OCI-LY1 (cell line): ENCODE results near the gene SPINK2.

Experiments used
- H2AFZ ChIP-seq: fragments of 200-600 bp; sonication (generic), shearing (Covaris generic); 2 replicates; pipeline ENCODE4 v1.6.0; 2014; ENCODE audit warnings: antibody characterized with exemption, mild to moderate bottlenecking, low read length
- H3F3A ChIP-seq: fragments of 200-600 bp; sonication (generic), shearing (Covaris generic); 2 replicates; pipeline ENCODE4 v1.6.0; 2014; ENCODE audit warnings: mild to moderate bottlenecking, antibody characterized with exemption, low read length, moderate library complexity; ENCODE audit not compliant: insufficient read depth
- H3K27ac ChIP-seq: fragments of 200-600 bp; sonication (generic); 2 replicates; pipeline ENCODE4 v1.5.1; 2014; ENCODE audit warnings: low read length, mixed run types, mild to moderate bottlenecking, low read depth; ENCODE audit not compliant: poor library complexity, severe bottlenecking
- H3K27me3 ChIP-seq: fragments of 200-600 bp; sonication (generic); 2 replicates; pipeline ENCODE4 v1.6.0; 2014; ENCODE audit warnings: antibody characterized with exemption, mild to moderate bottlenecking, low read length, moderate library complexity; ENCODE audit not compliant: insufficient read depth
- H3K36me3 ChIP-seq: fragments of 200-600 bp; sonication (generic); 2 replicates; pipeline ENCODE4 v1.6.1; 2014; ENCODE audit warnings: mild to moderate bottlenecking, antibody characterized with exemption, low read length, moderate library complexity, mixed read lengths; ENCODE audit not compliant: insufficient read depth
- H3K4me1 ChIP-seq: fragments of 200-600 bp; sonication (generic); 2 replicates; pipeline ENCODE4 v1.5.1; 2014; ENCODE audit warnings: mild to moderate bottlenecking, low read length, moderate library complexity; ENCODE audit not compliant: insufficient read depth, severe bottlenecking
- H3K4me2 ChIP-seq: fragments of 200-600 bp; sonication (generic), shearing (Covaris generic); 2 replicates; pipeline ENCODE4 v1.6.1; 2014; ENCODE audit warnings: low read length
- H3K4me3 ChIP-seq: fragments of 200-600 bp; sonication (generic); 2 replicates; pipeline ENCODE4 v1.5.1; 2014; ENCODE audit warnings: low read length, low read depth, mild to moderate bottlenecking, mixed read lengths; ENCODE audit not compliant: poor library complexity, severe bottlenecking
- H3K79me2 ChIP-seq: fragments of 200-600 bp; shearing (Covaris generic); 2 replicates; pipeline ENCODE4 v1.6.1; 2016; ENCODE audit warnings: mixed run types, low read length, mixed read lengths; ENCODE audit not compliant: insufficient read depth
- H3K9ac ChIP-seq: fragments of 200-600 bp; sonication (generic), shearing (Covaris generic); 2 replicates; pipeline ENCODE4 v1.6.1; 2014; ENCODE audit warnings: mild to moderate bottlenecking, low read length, mixed read lengths
- H3K9me2 ChIP-seq: fragments of 200-600 bp; sonication (generic), shearing (Covaris generic); 2 replicates; pipeline ENCODE4 v1.6.1; 2014; ENCODE audit warnings: low read depth, mild to moderate bottlenecking, low read length, mixed read lengths
- H3K9me3 ChIP-seq: fragments of 200-600 bp; shearing (Covaris generic); 2 replicates; pipeline ENCODE4 v1.6.1; 2014; ENCODE audit warnings: low read length, mixed read lengths
- H4K20me1 ChIP-seq: fragments of 200-600 bp; sonication (generic), shearing (Covaris generic); 2 replicates; pipeline ENCODE4 v1.6.0; 2016; ENCODE audit warnings: mild to moderate bottlenecking, low read length; ENCODE audit not compliant: insufficient read depth
- CTCF ChIP-seq: fragments of 200-600 bp; sonication (generic), shearing (Covaris generic); IDR thresholded peaks from 2 replicates; pipeline ENCODE4 v1.5.1; 2017; ENCODE audit warnings: mild to moderate bottlenecking, antibody characterized with exemption, low read length, moderate library complexity, mixed read lengths
- EZH2 ChIP-seq: fragments of 200-600 bp; sonication (generic), shearing (Covaris generic); IDR thresholded peaks from 2 replicates; pipeline ENCODE4 v1.8.0; 2017; ENCODE audit warnings: borderline replicate concordance, mixed run types, mild to moderate bottlenecking, antibody characterized with exemption, low read length, moderate library complexity, mixed read lengths

The SPINK2 gene

GRCh38 chr4:56817840-56818491 lies 3.5 kb downstream of the SPINK2 start:
- Histone ChIP-seq H3K4me2 (no peak overlapping the region), H3K9me2 (no peaks in the 10 kb centered on the region), H4K20me1 (no peaks in the 10 kb centered on the region), H3K9ac (no peak overlapping the region), H3K9me3 (no peaks in the 10 kb centered on the region), H3F3A (no peaks in the 10 kb centered on the region), H3K27ac (no peak overlapping the region), H3K4me3 (no peak overlapping the region), H3K4me1 (peaks cover 10% of the 10 kb centered on the region), H3K36me3 (no peaks in the 10 kb centered on the region), H3K79me2 (no peaks in the 10 kb centered on the region), H2AFZ (no peak overlapping the region), H3K27me3 (no peaks in the 10 kb centered on the region; the same call in 1 of the 2 replicates)
- TF ChIP-seq EZH2 (no peak), CTCF (no peak)

DNA sequence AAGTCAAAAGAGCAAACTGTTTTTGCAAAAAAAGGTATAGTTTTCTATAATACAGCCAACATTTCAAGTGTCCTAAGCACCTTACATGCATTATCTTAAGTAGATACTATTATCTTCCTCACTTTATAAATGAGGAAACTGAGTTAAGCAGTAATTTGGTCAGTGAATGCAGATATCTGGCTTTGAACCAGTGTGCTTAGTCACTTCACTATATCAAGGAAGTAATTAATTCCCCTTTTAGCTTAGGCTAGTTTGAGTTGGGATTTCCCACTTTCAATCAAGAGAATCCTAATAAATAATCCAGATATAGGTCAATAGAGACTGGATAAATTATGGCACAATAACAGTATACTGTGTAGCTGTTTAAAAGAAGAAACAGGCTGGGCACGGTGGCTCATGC lies 14.8 kb downstream of the SPINK2 start:
- Histone ChIP-seq H3K4me2 (no peak overlapping the region), H2AFZ (no peak overlapping the region), H3K9ac (no peak overlapping the region), H3K79me2 (no peaks in the 10 kb centered on the region), H3K36me3 (no peaks in the 10 kb centered on the region), H3K27me3 (no peaks in the 10 kb centered on the region), H3K4me1 (no peaks in the 10 kb centered on the region), H3K9me2 (no peaks in the 10 kb centered on the region), H3K27ac (no peak overlapping the region), H3K9me3 (no peaks in the 10 kb centered on the region), H3K4me3 (no peak overlapping the region), H4K20me1 (no peaks in the 10 kb centered on the region), H3F3A (no peaks in the 10 kb centered on the region)
- no peak for TF ChIP-seq CTCF
- TF ChIP-seq EZH2, result no peak

- Histone ChIP-seq H2AFZ (no peak overlapping the region), H3K27ac (no peak overlapping the region), H3K27me3 (no peaks in the 10 kb centered on the region), H3K4me1 (peaks cover 5% of the 10 kb centered on the region), H3K9ac (no peak overlapping the region), H4K20me1 (no peaks in the 10 kb centered on the region), H3K79me2 (no peaks in the 10 kb centered on the region), H3K9me2 (no peaks in the 10 kb centered on the region), H3F3A (no peaks in the 10 kb centered on the region), H3K9me3 (no peaks in the 10 kb centered on the region), H3K36me3 (no peaks in the 10 kb centered on the region), H3K4me2 (no peak overlapping the region), H3K4me3 (no peak overlapping the region)
- TF ChIP-seq CTCF (no peak), EZH2 (no peak)
Measured at GRCh38 chr4:56804551-56804950, 16.9 kb downstream of the SPINK2 start.
